ENCODE results near the gene ACOX3.

ACOX3 gene

DNA sequence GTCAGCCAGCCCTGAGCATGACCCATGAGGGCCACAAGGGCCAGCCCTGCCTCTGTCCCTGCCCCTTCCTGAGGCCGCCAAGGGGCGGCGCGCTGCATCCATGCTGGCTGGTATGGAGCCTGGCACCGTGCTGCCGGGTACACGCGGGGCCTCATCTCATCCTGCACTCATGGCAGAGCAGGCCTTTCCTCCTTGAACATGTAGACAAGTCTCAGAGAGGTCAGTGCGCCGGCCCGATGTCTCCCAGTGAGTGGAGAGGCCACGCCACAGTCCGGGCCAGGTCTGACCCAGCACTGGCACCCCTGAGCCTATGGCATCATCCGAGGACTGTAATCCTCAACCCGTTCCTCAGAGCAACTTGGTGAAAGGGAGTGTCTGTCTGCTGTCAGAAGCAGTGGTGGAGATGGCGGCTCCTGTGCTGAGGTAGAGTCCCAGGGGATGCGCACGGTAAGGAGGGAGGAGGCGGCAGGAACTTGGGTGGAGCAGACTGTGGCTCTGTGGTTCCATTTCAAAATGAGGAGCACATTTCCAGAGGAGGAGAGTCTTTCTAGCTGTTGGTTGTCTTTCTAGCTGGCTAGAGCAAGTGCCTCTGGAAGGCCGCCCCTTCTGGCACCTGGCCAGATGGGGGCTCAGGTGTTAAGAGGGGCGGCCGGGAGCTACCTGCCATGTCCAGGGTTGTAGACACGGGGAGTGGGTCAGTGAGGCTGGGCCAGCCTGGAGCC is 32.8 kb upstream of the ACOX3 start:
- no peak for TF ChIP-seq ZNF174 (tag by site-specific recombination; IDR thresholded peaks at IDR 0.05)
- TF ChIP-seq ZNF2 (tag by site-specific recombination; IDR thresholded peaks at IDR 0.05) = no peak
- TF ChIP-seq, protein P1, sequence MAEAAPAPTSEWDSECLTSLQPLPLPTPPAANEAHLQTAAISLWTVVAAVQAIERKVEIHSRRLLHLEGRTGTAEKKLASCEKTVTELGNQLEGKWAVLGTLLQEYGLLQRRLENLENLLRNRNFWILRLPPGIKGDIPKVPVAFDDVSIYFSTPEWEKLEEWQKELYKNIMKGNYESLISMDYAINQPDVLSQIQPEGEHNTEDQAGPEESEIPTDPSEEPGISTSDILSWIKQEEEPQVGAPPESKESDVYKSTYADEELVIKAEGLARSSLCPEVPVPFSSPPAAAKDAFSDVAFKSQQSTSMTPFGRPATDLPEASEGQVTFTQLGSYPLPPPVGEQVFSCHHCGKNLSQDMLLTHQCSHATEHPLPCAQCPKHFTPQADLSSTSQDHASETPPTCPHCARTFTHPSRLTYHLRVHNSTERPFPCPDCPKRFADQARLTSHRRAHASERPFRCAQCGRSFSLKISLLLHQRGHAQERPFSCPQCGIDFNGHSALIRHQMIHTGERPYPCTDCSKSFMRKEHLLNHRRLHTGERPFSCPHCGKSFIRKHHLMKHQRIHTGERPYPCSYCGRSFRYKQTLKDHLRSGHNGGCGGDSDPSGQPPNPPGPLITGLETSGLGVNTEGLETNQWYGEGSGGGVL (tag by site-specific recombination; IDR thresholded peaks at IDR 0.05) = no peak
- no peak for TF ChIP-seq SP2 (tag by site-specific recombination; IDR thresholded peaks at IDR 0.05)
- TF ChIP-seq, protein P2, sequence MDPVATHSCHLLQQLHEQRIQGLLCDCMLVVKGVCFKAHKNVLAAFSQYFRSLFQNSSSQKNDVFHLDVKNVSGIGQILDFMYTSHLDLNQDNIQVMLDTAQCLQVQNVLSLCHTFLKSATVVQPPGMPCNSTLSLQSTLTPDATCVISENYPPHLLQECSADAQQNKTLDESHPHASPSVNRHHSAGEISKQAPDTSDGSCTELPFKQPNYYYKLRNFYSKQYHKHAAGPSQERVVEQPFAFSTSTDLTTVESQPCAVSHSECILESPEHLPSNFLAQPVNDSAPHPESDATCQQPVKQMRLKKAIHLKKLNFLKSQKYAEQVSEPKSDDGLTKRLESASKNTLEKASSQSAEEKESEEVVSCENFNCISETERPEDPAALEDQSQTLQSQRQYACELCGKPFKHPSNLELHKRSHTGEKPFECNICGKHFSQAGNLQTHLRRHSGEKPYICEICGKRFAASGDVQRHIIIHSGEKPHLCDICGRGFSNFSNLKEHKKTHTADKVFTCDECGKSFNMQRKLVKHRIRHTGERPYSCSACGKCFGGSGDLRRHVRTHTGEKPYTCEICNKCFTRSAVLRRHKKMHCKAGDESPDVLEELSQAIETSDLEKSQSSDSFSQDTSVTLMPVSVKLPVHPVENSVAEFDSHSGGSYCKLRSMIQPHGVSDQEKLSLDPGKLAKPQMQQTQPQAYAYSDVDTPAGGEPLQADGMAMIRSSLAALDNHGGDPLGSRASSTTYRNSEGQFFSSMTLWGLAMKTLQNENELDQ (tag by site-specific recombination; IDR thresholded peaks at IDR 0.05; ENCODE audit: low read depth) = no peak
- no peak for TF ChIP-seq ZNF146 (tag by site-specific recombination; IDR thresholded peaks at IDR 0.05)
- TF ChIP-seq OSR2 (tag by site-specific recombination; IDR thresholded peaks at IDR 0.05) = no peak
- TF ChIP-seq ZNF623 (tag by site-specific recombination; IDR thresholded peaks at IDR 0.05) = no peak
- TF ChIP-seq, protein P3, sequence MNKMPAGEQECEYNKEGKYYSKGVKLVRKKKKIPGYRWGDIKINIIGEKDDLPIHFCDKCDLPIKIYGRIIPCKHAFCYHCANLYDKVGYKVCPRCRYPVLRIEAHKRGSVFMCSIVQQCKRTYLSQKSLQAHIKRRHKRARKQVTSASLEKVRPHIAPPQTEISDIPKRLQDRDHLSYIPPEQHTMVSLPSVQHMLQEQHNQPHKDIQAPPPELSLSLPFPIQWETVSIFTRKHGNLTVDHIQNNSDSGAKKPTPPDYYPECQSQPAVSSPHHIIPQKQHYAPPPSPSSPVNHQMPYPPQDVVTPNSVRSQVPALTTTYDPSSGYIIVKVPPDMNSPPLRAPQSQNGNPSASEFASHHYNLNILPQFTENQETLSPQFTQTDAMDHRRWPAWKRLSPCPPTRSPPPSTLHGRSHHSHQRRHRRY (tag by site-specific recombination; IDR thresholded peaks at IDR 0.05) = no peak
- no peak for TF ChIP-seq HOXA7 (CRISPR knock-in tag; IDR thresholded peaks at IDR 0.05; ENCODE audit: borderline replicate concordance)
- TF ChIP-seq, protein P4, sequence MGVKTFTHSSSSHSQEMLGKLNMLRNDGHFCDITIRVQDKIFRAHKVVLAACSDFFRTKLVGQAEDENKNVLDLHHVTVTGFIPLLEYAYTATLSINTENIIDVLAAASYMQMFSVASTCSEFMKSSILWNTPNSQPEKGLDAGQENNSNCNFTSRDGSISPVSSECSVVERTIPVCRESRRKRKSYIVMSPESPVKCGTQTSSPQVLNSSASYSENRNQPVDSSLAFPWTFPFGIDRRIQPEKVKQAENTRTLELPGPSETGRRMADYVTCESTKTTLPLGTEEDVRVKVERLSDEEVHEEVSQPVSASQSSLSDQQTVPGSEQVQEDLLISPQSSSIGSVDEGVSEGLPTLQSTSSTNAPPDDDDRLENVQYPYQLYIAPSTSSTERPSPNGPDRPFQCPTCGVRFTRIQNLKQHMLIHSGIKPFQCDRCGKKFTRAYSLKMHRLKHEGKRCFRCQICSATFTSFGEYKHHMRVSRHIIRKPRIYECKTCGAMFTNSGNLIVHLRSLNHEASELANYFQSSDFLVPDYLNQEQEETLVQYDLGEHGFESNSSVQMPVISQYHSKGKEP (tag by site-specific recombination; IDR thresholded peaks at IDR 0.05) = no peak
- TF ChIP-seq ZNF214 (tag by site-specific recombination; IDR thresholded peaks at IDR 0.05; ENCODE audit: borderline replicate concordance) = no peak
- TF ChIP-seq, protein P5, sequence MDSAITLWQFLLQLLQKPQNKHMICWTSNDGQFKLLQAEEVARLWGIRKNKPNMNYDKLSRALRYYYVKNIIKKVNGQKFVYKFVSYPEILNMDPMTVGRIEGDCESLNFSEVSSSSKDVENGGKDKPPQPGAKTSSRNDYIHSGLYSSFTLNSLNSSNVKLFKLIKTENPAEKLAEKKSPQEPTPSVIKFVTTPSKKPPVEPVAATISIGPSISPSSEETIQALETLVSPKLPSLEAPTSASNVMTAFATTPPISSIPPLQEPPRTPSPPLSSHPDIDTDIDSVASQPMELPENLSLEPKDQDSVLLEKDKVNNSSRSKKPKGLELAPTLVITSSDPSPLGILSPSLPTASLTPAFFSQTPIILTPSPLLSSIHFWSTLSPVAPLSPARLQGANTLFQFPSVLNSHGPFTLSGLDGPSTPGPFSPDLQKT (IDR thresholded peaks at IDR 0.05; ENCODE audit: borderline replicate concordance, low read depth, low read length) = no peak
- no peak for TF ChIP-seq EGR2 (tag by site-specific recombination; IDR thresholded peaks at IDR 0.05; ENCODE audit: low read depth)
- TF ChIP-seq ZNF626 (tag by site-specific recombination; IDR thresholded peaks at IDR 0.05) = no peak
- TF ChIP-seq, protein P6, sequence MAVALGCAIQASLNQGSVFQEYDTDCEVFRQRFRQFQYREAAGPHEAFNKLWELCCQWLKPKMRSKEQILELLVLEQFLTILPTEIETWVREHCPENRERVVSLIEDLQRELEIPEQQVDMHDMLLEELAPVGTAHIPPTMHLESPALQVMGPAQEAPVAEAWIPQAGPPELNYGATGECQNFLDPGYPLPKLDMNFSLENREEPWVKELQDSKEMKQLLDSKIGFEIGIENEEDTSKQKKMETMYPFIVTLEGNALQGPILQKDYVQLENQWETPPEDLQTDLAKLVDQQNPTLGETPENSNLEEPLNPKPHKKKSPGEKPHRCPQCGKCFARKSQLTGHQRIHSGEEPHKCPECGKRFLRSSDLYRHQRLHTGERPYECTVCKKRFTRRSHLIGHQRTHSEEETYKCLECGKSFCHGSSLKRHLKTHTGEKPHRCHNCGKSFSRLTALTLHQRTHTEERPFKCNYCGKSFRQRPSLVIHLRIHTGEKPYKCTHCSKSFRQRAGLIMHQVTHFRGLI (tag by site-specific recombination; IDR thresholded peaks at IDR 0.05) = no peak
- TF ChIP-seq, protein P7, sequence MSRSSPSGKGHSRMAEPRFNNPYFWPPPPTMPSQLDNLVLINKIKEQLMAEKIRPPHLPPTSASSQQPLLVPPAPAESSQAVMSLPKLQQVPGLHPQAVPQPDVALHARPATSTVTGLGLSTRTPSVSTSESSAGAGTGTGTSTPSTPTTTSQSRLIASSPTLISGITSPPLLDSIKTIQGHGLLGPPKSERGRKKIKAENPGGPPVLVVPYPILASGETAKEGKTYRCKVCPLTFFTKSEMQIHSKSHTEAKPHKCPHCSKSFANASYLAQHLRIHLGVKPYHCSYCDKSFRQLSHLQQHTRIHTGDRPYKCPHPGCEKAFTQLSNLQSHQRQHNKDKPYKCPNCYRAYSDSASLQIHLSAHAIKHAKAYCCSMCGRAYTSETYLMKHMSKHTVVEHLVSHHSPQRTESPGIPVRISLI (tag by site-specific recombination; IDR thresholded peaks at IDR 0.05) = no peak
- no peak for TF ChIP-seq ZFP41 (tag by site-specific recombination; IDR thresholded peaks at IDR 0.05; ENCODE audit: borderline replicate concordance)
- no peak for TF ChIP-seq ZNF366 (tag by site-specific recombination; conservative IDR thresholded peaks at IDR 0.05)
- no peak for TF ChIP-seq ZSCAN16 (tag by site-specific recombination; IDR thresholded peaks at IDR 0.05)
- no peaks in the 10 kb centered on the region for H3K4me1 ChIP-seq (ENCODE audit: control insufficient read depth, insufficient read depth, low read length)
- POLR2A ChIA-PET = interaction anchor here (1.5 kb wide), 1 partner anchor 15 kb away, joined by 3 read pairs; no protein-coding TSS in a partner anchor
- no peak overlapping the region for H3K27ac ChIP-seq (ENCODE audit: extremely low read depth, low read depth, low read length)
- no peaks in the 10 kb centered on the region for H3K9me3 ChIP-seq (ENCODE audit: control insufficient read depth, insufficient read depth, low read depth, low read length)
- H3K4me3 ChIP-seq (ENCODE audit: low read depth, low read length) = no peak overlapping the region
- CTCF ChIA-PET = interaction anchor here (0.7 to 1.4 kb wide), 2 partner anchors 15 to 74 kb away, joined by 5 read pairs; no protein-coding TSS in a partner anchor
- peaks cover 0 to 64% of the 10 kb centered on the region in 2 experiments; a peak in 1 of 3 replicates for H3K36me3 ChIP-seq (ENCODE audit: control insufficient read depth in 2 of 2, insufficient read depth in 1 of 2, low read length in 2 of 2)
